GM15510 (cell line): ENCODE data around the gene ACOD1.

Experiments used
- POLR2A ChIP-seq: IDR thresholded peaks from 3 replicates; pipeline ENCODE4 v1.6.1; 2011; ENCODE audit warnings: borderline replicate concordance; ENCODE audit not compliant: insufficient read length; ENCODE audit errors: extremely low read depth

Gene ACOD1

GRCh38 chr13:77002590-77003190, 54.4 kb downstream of the ACOD1 start:
- no peak for TF ChIP-seq POLR2A
